ENCODE results near the gene FAM222B. TPM values are rescaled to one million over a fixed set of nuclear protein-coding genes. Genes with fewer than 3 reads are reported as not detected.

FAM222B gene
- polyA plus RNA-seq, 1 experiment: 8.3 TPM

DNA sequence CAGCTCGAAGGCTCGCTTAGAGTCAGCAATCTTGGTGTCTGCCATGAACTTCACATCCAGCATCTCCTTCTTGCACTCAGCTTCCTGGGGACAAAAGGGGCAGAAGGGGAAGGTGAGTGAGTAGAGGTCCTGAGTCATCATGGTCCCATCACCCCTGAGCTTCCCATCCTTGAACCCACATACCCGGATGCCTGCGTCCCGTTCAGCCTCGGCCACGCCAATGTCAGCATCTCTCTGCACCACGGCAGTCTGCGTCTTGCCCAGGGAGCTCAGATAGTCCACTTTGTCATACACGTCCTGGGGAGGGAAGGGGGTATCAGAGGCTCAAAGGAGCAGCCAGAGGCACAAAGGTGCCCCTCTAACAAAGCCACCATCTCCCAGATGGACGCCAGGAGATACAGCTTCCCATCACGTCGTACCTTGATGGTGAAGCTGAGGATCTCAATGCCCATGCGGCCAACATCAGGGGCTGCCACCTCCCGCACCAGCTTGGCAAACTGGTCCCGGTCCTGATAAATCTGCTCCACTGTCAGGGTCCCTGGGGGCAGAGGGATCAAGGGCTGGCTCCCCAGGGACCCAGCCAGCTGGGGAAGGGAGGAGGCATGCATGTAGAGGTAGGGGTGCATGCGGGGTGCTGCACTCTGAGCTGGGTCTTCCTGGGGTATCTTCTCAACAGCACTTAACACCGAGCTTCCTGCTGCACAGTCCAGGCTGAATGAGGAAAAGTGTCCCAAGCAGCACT, 39.7 kb upstream of the FAM222B start:
- no peak overlapping the region for H3K4me3 ChIP-seq (ENCODE audit: low read depth, low read length)
- no peak for DNase-seq (ENCODE audit: low read depth, low spot score)
- CTCF ChIA-PET: interaction anchor here (1.9 kb wide), 1 partner anchor 119 kb away, joined by 8 read pairs; no protein-coding TSS in a partner anchor
- no peaks in the 10 kb centered on the region for H3K27me3 ChIP-seq (ENCODE audit: control insufficient read depth, insufficient read depth, low read length)
- H3K27ac ChIP-seq (ENCODE audit: low read depth, low read length): peak overlapping the region; percentile 0
- TF ChIP-seq, protein P1, sequence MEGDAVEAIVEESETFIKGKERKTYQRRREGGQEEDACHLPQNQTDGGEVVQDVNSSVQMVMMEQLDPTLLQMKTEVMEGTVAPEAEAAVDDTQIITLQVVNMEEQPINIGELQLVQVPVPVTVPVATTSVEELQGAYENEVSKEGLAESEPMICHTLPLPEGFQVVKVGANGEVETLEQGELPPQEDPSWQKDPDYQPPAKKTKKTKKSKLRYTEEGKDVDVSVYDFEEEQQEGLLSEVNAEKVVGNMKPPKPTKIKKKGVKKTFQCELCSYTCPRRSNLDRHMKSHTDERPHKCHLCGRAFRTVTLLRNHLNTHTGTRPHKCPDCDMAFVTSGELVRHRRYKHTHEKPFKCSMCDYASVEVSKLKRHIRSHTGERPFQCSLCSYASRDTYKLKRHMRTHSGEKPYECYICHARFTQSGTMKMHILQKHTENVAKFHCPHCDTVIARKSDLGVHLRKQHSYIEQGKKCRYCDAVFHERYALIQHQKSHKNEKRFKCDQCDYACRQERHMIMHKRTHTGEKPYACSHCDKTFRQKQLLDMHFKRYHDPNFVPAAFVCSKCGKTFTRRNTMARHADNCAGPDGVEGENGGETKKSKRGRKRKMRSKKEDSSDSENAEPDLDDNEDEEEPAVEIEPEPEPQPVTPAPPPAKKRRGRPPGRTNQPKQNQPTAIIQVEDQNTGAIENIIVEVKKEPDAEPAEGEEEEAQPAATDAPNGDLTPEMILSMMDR (IDR thresholded peaks at IDR 0.05; ENCODE audit: low read depth, low read length): no peak
- no peaks in the 10 kb centered on the region for H3K9me3 ChIP-seq (ENCODE audit: control insufficient read depth, insufficient read depth, low read length)
- POLR2A ChIA-PET: interaction anchor here (1.0 kb wide), 1 partner anchor 119 kb away, joined by 3 read pairs; no protein-coding TSS in a partner anchor

GRCh38 chr17:28881533-28882056, 39.0 kb upstream of the FAM222B start:
- CTCF ChIA-PET: interaction anchor here (1.9 kb wide), 1 partner anchor 118 kb away, joined by 8 read pairs; no protein-coding TSS in a partner anchor
- POLR2A ChIA-PET: no interaction called here
- TF ChIP-seq, protein P1 (IDR thresholded peaks at IDR 0.05; ENCODE audit: low read depth, low read length): no peak

GRCh38 chr17:28880572-28880945, 38.0 kb upstream of the FAM222B start:
- TF ChIP-seq, protein P1 (IDR thresholded peaks at IDR 0.05; ENCODE audit: low read depth, low read length): no peak
- CTCF ChIA-PET: interaction anchor here (2.9 kb wide), 1 partner anchor 154 kb away, joined by 12 read pairs; no protein-coding TSS in a partner anchor
- Histone ChIP-seq H3K27ac (ENCODE audit: low read depth, low read length) (no peak overlapping the region), H3K9me3 (ENCODE audit: control insufficient read depth, insufficient read depth, low read length) (no peaks in the 10 kb centered on the region), H3K4me3 (ENCODE audit: low read depth, low read length) (no peak overlapping the region), H3K27me3 (ENCODE audit: control insufficient read depth, insufficient read depth, low read length) (no peaks in the 10 kb centered on the region)
- POLR2A ChIA-PET: interaction anchor here (0.6 kb wide), 2 partner anchors 24 to 126 kb away, joined by 3 to 5 read pairs; no protein-coding TSS in a partner anchor
- no peak for DNase-seq (ENCODE audit: low read depth, low spot score)

More at GRCh38 chr17:28881533-28882056, 39.0 kb upstream of the FAM222B start:
- no peak for DNase-seq (ENCODE audit: low read depth, low spot score)
- H3K27ac ChIP-seq (ENCODE audit: low read depth, low read length): no peak overlapping the region
- no peaks in the 10 kb centered on the region for H3K9me3 ChIP-seq (ENCODE audit: control insufficient read depth, insufficient read depth, low read length)
- no peak overlapping the region for H3K4me3 ChIP-seq (ENCODE audit: low read depth, low read length)
- no peaks in the 10 kb centered on the region for H3K27me3 ChIP-seq (ENCODE audit: control insufficient read depth, insufficient read depth, low read length)

GRCh38 chr17:28879886-28880571, 37.4 kb upstream of the FAM222B start:
- CTCF ChIA-PET: interaction anchor here (2.3 to 2.9 kb wide), 2 partner anchors 116 to 153 kb away, joined by 12 to 23 read pairs; no protein-coding TSS in a partner anchor
- DNase-seq (ENCODE audit: low read depth, low spot score): no peak
- POLR2A ChIA-PET: interaction anchor here (0.6 kb wide), 2 partner anchors 24 to 125 kb away, joined by 3 to 5 read pairs; no protein-coding TSS in a partner anchor
- no peak overlapping the region for H3K4me3 ChIP-seq (ENCODE audit: low read depth, low read length)
- TF ChIP-seq, protein P1 (IDR thresholded peaks at IDR 0.05; ENCODE audit: low read depth, low read length): no peak
- no peaks in the 10 kb centered on the region for H3K27me3 ChIP-seq (ENCODE audit: control insufficient read depth, insufficient read depth, low read length)
- no peak overlapping the region for H3K27ac ChIP-seq (ENCODE audit: low read depth, low read length)
- no peaks in the 10 kb centered on the region for H3K9me3 ChIP-seq (ENCODE audit: control insufficient read depth, insufficient read depth, low read length)
